Measurements from ENCODE around the gene WIZ. TPM values are rescaled to one million over a fixed set of nuclear protein-coding genes. Genes with fewer than 3 reads are reported as not detected.

Gene WIZ
- total and polyA plus RNA-seq, 9 of the 15 experiments (the other 6 are each of a cell fraction or from before 2014, with no cell fraction given): 0.06 to 37.5 (median 4.8) TPM

DNA sequence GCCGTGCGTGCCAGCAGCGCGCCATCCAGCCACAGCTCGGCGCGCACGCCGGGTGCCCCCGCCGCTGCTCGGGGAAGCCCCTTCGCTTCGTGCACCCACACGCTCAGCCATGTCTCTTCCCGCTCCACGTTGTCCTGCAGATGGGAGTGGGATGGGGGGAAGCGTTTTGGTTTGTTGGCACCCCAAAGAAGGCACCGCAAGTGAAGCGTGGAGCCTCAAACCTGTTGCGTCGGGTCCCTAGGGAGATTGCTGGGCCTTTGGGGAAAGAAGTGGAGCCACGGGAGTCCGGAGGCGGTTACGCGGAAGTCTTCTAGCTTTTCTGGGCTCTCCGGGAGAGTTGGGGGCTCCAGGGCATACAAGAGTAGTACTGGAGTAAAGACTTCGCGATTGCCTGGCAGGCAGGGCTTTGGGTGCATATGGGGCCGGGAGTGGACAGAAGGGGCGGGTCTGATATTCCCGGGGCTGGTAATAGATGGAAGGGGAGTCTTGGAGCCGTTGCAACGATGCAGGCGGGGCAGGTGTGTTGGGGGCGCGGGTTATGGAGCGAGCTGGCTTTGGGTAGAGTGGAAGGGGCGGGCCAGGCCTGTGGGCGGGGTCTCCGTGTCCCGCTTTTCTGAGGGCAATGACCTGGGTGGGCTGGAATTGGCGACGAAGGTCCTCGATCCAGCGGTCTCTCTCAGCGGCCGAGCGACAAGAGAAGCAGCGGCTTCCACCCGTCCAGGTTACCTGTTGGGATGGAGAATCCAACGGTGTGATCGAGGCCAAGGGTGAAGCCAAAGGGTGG is 8.1 kb upstream of the WIZ start (continued):
- TF ChIP-seq, protein P1, sequence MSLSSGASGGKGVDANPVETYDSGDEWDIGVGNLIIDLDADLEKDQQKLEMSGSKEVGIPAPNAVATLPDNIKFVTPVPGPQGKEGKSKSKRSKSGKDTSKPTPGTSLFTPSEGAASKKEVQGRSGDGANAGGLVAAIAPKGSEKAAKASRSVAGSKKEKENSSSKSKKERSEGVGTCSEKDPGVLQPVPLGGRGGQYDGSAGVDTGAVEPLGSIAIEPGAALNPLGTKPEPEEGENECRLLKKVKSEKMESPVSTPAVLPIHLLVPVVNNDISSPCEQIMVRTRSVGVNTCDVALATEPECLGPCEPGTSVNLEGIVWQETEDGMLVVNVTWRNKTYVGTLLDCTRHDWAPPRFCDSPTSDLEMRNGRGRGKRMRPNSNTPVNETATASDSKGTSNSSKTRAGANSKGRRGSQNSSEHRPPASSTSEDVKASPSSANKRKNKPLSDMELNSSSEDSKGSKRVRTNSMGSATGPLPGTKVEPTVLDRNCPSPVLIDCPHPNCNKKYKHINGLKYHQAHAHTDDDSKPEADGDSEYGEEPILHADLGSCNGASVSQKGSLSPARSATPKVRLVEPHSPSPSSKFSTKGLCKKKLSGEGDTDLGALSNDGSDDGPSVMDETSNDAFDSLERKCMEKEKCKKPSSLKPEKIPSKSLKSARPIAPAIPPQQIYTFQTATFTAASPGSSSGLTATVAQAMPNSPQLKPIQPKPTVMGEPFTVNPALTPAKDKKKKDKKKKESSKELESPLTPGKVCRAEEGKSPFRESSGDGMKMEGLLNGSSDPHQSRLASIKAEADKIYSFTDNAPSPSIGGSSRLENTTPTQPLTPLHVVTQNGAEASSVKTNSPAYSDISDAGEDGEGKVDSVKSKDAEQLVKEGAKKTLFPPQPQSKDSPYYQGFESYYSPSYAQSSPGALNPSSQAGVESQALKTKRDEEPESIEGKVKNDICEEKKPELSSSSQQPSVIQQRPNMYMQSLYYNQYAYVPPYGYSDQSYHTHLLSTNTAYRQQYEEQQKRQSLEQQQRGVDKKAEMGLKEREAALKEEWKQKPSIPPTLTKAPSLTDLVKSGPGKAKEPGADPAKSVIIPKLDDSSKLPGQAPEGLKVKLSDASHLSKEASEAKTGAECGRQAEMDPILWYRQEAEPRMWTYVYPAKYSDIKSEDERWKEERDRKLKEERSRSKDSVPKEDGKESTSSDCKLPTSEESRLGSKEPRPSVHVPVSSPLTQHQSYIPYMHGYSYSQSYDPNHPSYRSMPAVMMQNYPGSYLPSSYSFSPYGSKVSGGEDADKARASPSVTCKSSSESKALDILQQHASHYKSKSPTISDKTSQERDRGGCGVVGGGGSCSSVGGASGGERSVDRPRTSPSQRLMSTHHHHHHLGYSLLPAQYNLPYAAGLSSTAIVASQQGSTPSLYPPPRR (CRISPR knock-in tag; IDR thresholded peaks at IDR 0.05; ENCODE audit: borderline replicate concordance): no peak
- TF ChIP-seq BRD9 (IDR thresholded peaks at IDR 0.05; ENCODE audit: low read depth, partially characterized antibody): no peak
- TF ChIP-seq ZNF584 (CRISPR knock-in tag; IDR thresholded peaks at IDR 0.05; ENCODE audit: low read depth): no peak
- TF ChIP-seq, protein P2, sequence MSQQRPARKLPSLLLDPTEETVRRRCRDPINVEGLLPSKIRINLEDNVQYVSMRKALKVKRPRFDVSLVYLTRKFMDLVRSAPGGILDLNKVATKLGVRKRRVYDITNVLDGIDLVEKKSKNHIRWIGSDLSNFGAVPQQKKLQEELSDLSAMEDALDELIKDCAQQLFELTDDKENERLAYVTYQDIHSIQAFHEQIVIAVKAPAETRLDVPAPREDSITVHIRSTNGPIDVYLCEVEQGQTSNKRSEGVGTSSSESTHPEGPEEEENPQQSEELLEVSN (IDR thresholded peaks at IDR 0.05; ENCODE audit: borderline replicate concordance in 1 of 2, extremely low read depth in 1 of 2, insufficient read depth in 1 of 2, insufficient read length in 1 of 2, low read depth in 1 of 2, low read length in 1 of 2, poor library complexity in 1 of 2, severe bottlenecking in 1 of 2): no peak

All from K562 (cell line).